ENCODE data around the gene ELOVL6. TPM values are rescaled to one million over a fixed set of nuclear protein-coding genes. Genes with fewer than 3 reads are reported as not detected.

The ELOVL6 gene
- total RNA-seq, 1 experiment from 2014 or later, result 38.7 TPM

DNA sequence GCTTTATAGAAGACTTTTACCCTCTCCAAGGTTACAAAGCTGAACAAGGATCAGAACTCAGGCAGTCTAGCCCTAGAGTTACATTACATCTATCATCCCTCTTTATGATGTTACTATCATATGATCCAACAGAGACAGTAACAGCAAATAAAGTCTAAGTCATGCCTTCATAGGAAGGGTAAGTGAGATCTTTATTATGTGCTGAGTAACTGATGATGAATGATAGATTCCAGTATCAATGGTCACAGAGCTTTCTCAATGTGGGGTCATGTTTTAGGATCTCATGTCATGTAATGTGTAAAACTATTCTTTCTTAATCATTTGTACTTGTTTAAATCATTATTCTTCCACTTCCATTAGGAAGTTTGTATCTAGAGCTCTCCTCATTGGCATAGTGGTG lies 22.8 kb downstream of the ELOVL6 start:
- Histone ChIP-seq H3K9ac (ENCODE audit: low read length) (no peak overlapping the region), H3K27ac (ENCODE audit: low read depth, low read length) (no peak overlapping the region), H3K9me2 (ENCODE audit: insufficient read depth) (no peaks in the 10 kb centered on the region), H3K36me3 (ENCODE audit: control insufficient read depth in 1 of 2, insufficient read depth in 2 of 2, low read length in 2 of 2) (no peaks in the 10 kb centered on the region), H4K20me1 (ENCODE audit: insufficient read depth) (no peaks in the 10 kb centered on the region), H2AFZ (ENCODE audit: low read depth, low read length, poor library complexity, severe bottlenecking) (no peak overlapping the region), H3K4me2 (ENCODE audit: low read length) (no peak overlapping the region), H3K4me3 (replicated peaks in 1 of 2; ENCODE audit: low read depth in 1 of 2, low read length in 2 of 2) (no peak overlapping the region), H3K4me1 (ENCODE audit: control insufficient read depth in 1 of 2, insufficient read depth in 2 of 2, low read length in 2 of 2) (no peaks in the 10 kb centered on the region), H3K9me3 (ENCODE audit: control insufficient read depth in 1 of 2, insufficient read depth in 1 of 2, low read depth in 1 of 2, low read length in 2 of 2) (no peaks in the 10 kb centered on the region), H3K79me2 (ENCODE audit: insufficient read depth, low read length) (peaks cover 8% of the 10 kb centered on the region; the same call in 1 of the 2 replicates), H3K27me3 (ENCODE audit: insufficient read depth, low read length) (no peaks in the 10 kb centered on the region)
- intact Hi-C loops (cut with micrococcal nuclease), result no loop called here
- ATAC-seq (no peak), DNase-seq (ENCODE audit: low read depth, low spot score) (no peak)
- ChIA-PET CTCF (no interaction called here), RAD21 (ENCODE audit: low non-redundant PET in 1 of 2, low total read pairs in 2 of 2, uncharacterized antibody in 2 of 2, unreplicated experiment in 2 of 2) (no interaction called here), POLR2A (no interaction called here)
- no TSS peak for BruUV-seq (replicated peaks)
- TF ChIP-seq, protein P1, sequence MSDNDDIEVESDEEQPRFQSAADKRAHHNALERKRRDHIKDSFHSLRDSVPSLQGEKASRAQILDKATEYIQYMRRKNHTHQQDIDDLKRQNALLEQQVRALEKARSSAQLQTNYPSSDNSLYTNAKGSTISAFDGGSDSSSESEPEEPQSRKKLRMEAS (IDR thresholded peaks at IDR 0.05), result no peak
- TF ChIP-seq EZH2 (IDR thresholded peaks at IDR 0.05) (no peak), SIN3A (IDR thresholded peaks at IDR 0.05; ENCODE audit: low read depth) (no peak), RAD21 (IDR thresholded peaks at IDR 0.05; ENCODE audit: low read depth) (no peak), CBX3 (IDR thresholded peaks at IDR 0.05; ENCODE audit: low read depth) (no peak), CTCF (IDR thresholded peaks at IDR 0.05 in 2 of 3, conservative IDR thresholded peaks at IDR 0.05 in 1 of 3; ENCODE audit: borderline replicate concordance in 1 of 3, insufficient read depth in 1 of 3, low read depth in 2 of 3, low read length in 2 of 3) (no peak), REST (IDR thresholded peaks at IDR 0.05; ENCODE audit: low read depth) (no peak)
